Panc1 (cell line): ENCODE measurements around the gene PEX3. TPM values are rescaled to one million over a fixed set of nuclear protein-coding genes. Genes with fewer than 3 reads are reported as not detected.

Experiments
- ATAC-seq: fragments of 200-7000 bp; cut with Tn5 transposase; 2 replicates; pipeline ENCODE4 v1.9.1; 2020; ENCODE audit warnings: mild to moderate bottlenecking, moderate library complexity
- BruUV-seq: library from RNA; stranded (reverse); fragments of 400-500 nt; replicated peaks from 2 replicates; lab custom pipeline; 2021; lab: Mats Ljungman, UMichigan
- CTCF ChIA-PET: fragments of 300-600 bp; sonication (Branson Sonifier 250); formaldehyde crosslinking; loops from one replicate; lab custom pipeline; 2022; ENCODE audit warnings: antibody characterized with exemption; lab: Charles Lee
- POLR2A ChIA-PET: fragments of 300-600 bp; sonication (Branson Sonifier 250); formaldehyde crosslinking; loops from one replicate; lab custom pipeline; 2022; ENCODE audit warnings: antibody characterized with exemption; lab: Charles Lee
- DNase-seq: peaks from one replicate; pipeline ENCODE4 v3.0.0-alpha.2; 2010; ENCODE audit warnings: low read depth, low spot score
- H3K27ac ChIP-seq: 2 replicates; pipeline ENCODE4 v1.5.1; 2011; ENCODE audit warnings: mild to moderate bottlenecking, low read length, inconsistent platforms
- H3K27me3 ChIP-seq: fragments of 200-500 bp; sonication (Bioruptor generic); 2 replicates; pipeline ENCODE4 v1.6.0; 2014; ENCODE audit warnings: low read length, inconsistent platforms; ENCODE audit not compliant: control insufficient read depth, insufficient read depth
- H3K36me3 ChIP-seq: fragments of 200-500 bp; sonication (Bioruptor generic); 2 replicates; pipeline ENCODE4 v1.5.1; 2014; ENCODE audit warnings: inconsistent platforms, mild to moderate bottlenecking, low read length, moderate library complexity; ENCODE audit not compliant: control insufficient read depth, insufficient read depth
- H3K4me1 ChIP-seq: 2 replicates; pipeline ENCODE4 v1.5.1; 2011; ENCODE audit warnings: inconsistent platforms, mild to moderate bottlenecking, low read length, moderate library complexity; ENCODE audit not compliant: control insufficient read depth, insufficient read depth
- H3K4me3 ChIP-seq, 2 experiments: 2 replicates each; pipeline ENCODE4 v1.5.1; 2011 to 2012; ENCODE audit warnings: low read depth in 2 of 2, low read length in 2 of 2, mild to moderate bottlenecking in 2 of 2, inconsistent platforms in 1 of 2, moderate library complexity in 1 of 2
- H3K9me3 ChIP-seq: fragments of 200-500 bp; sonication (Bioruptor generic); 2 replicates; pipeline ENCODE4 v1.5.1; 2014; ENCODE audit warnings: low read depth, mild to moderate bottlenecking, inconsistent platforms, low read length, moderate library complexity; ENCODE audit not compliant: control insufficient read depth, insufficient read depth
- POLR2AphosphoS5 ChIP-seq: IDR thresholded peaks from 2 replicates; pipeline ENCODE4 v1.6.1; 2012; ENCODE audit warnings: mild to moderate bottlenecking, low read depth, low read length, moderate library complexity
- SIN3A ChIP-seq: IDR thresholded peaks from 2 replicates; pipeline ENCODE4 v1.6.1; 2012; ENCODE audit warnings: low read depth, mild to moderate bottlenecking, low read length, moderate library complexity, borderline replicate concordance; ENCODE audit not compliant: insufficient read depth
- TCF7L2 ChIP-seq: IDR thresholded peaks from 2 replicates; pipeline ENCODE4 v1.6.1; 2011; ENCODE audit warnings: mild to moderate bottlenecking, low read depth, low read length, inconsistent platforms
- in situ Hi-C: cut with HindIII; loops from 2 replicates; pipeline ENCODE4 v1.10.0; 2016; ENCODE audit warnings: low sequenced_read_pairs, low pct_unique_long_range_greater_than_20kb
- intact Hi-C: fragments of 100-400 bp; cut with micrococcal nuclease; formaldehyde crosslinking; loops from one replicate; pipeline ENCODE4 v1.10.0; 2022; ENCODE audit not compliant: unreplicated experiment
- total RNA-seq: library from RNA; stranded (reverse); gene quantifications from one replicate; pipeline ENCODE4 v1.2.1, GENCODE V29; 2021; ENCODE audit not compliant: unreplicated experiment
- TF ChIP-seq, protein P1 (sequence below): fragments of 450-650 bp; IDR thresholded peaks from 2 replicates; pipeline ENCODE4 v1.5.1; 2017; ENCODE audit warnings: mild to moderate bottlenecking
- TF ChIP-seq, protein P2 (sequence below), 2 experiments: IDR thresholded peaks; 2 replicates each; pipeline ENCODE4 v1.6.1; 2011 to 2012; ENCODE audit warnings: low read depth in 2 of 2, control low read depth in 1 of 2, low read length in 1 of 2, mild to moderate bottlenecking in 1 of 2, moderate library complexity in 1 of 2; ENCODE audit not compliant: insufficient read depth in 1 of 2

Gene PEX3
- total RNA-seq, 1 experiment from 2014 or later, result 16.5 TPM

DNA sequence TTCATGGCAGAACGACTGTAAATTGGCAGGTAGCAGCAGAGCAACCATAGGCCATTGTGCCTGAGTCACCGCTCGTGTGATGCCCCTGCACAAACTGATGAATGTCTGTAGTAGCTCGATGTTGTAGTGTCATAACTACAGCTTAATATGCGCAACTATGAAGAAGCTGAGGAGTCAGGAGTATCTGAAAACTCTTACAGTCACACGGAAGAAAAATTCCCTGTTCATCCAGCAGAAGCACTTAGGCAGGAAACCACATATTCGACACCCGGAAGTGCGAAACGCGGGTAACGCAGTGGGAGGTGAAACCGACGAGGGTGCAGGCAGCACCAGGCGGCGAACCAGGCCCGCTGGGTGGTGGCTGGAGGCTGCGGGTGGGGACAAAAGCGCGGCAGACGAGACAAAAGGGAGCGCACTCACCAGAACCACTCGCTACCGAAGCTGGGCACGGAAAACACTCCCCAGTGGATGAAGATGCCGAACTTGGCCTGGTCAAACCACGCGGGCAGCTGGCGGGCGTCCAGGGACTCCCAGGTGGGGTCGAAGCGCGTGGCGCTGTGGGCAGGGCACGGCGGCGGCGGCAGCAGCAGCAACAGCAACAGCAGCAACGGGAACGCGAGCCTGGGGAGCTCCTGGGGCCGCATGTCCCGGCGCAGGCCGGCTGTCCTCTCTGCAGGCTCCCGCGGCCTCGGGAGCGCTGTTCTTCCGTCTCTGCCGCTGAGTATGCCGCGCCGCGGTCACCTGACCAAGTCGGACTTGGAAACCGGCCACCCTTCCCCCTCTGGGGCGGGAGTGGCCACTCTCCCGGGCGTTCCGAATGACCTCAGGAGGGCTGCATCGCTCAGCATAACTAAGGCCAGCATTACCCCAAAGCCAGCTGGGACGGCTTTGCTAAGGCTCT lies 60.6 kb downstream of the PEX3 start, which contains the start of gene FUCA2:
TSS of gene FUCA2 (minus strand) at position 730 of the 901 bp plus-strand sequence. CDS start at position 644, 86 bp downstream.
- H3K9me3 ChIP-seq, result no peaks in the 10 kb centered on the region
- intact Hi-C loops (no loop called here), in situ Hi-C loops (no loop called here)
- ChIA-PET POLR2A (interaction anchor here (0.7 kb wide), 1 partner anchor 1344 kb away, joined by 3 read pairs; no protein-coding TSS in a partner anchor), CTCF (interaction anchor here (0.5 kb wide), 1 partner anchor 553 kb away, joined by 3 read pairs; no protein-coding TSS in a partner anchor)
- H3K27ac ChIP-seq, result peak within 1 kb of the TSS; percentile 95
- DNase-seq, result peak; percentile 55
- H3K4me1 ChIP-seq, result peaks cover 12% of the 10 kb centered on the region
- peak within 1 kb of the TSS; percentile 57 to 72 for H3K4me3 ChIP-seq
- no peaks in the 10 kb centered on the region for H3K27me3 ChIP-seq
- peak; percentile 72 for TF ChIP-seq POLR2AphosphoS5
- TF ChIP-seq, protein P1, sequence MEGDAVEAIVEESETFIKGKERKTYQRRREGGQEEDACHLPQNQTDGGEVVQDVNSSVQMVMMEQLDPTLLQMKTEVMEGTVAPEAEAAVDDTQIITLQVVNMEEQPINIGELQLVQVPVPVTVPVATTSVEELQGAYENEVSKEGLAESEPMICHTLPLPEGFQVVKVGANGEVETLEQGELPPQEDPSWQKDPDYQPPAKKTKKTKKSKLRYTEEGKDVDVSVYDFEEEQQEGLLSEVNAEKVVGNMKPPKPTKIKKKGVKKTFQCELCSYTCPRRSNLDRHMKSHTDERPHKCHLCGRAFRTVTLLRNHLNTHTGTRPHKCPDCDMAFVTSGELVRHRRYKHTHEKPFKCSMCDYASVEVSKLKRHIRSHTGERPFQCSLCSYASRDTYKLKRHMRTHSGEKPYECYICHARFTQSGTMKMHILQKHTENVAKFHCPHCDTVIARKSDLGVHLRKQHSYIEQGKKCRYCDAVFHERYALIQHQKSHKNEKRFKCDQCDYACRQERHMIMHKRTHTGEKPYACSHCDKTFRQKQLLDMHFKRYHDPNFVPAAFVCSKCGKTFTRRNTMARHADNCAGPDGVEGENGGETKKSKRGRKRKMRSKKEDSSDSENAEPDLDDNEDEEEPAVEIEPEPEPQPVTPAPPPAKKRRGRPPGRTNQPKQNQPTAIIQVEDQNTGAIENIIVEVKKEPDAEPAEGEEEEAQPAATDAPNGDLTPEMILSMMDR, result no peak
- 0 out of 2 replicates have a peak, but pooled peaks have one; percentile 45 for TF ChIP-seq TCF7L2
- TF ChIP-seq, protein P2, sequence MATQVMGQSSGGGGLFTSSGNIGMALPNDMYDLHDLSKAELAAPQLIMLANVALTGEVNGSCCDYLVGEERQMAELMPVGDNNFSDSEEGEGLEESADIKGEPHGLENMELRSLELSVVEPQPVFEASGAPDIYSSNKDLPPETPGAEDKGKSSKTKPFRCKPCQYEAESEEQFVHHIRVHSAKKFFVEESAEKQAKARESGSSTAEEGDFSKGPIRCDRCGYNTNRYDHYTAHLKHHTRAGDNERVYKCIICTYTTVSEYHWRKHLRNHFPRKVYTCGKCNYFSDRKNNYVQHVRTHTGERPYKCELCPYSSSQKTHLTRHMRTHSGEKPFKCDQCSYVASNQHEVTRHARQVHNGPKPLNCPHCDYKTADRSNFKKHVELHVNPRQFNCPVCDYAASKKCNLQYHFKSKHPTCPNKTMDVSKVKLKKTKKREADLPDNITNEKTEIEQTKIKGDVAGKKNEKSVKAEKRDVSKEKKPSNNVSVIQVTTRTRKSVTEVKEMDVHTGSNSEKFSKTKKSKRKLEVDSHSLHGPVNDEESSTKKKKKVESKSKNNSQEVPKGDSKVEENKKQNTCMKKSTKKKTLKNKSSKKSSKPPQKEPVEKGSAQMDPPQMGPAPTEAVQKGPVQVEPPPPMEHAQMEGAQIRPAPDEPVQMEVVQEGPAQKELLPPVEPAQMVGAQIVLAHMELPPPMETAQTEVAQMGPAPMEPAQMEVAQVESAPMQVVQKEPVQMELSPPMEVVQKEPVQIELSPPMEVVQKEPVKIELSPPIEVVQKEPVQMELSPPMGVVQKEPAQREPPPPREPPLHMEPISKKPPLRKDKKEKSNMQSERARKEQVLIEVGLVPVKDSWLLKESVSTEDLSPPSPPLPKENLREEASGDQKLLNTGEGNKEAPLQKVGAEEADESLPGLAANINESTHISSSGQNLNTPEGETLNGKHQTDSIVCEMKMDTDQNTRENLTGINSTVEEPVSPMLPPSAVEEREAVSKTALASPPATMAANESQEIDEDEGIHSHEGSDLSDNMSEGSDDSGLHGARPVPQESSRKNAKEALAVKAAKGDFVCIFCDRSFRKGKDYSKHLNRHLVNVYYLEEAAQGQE (IDR thresholded peaks at IDR 0.05; ENCODE audit: insufficient read depth in 1 of 2, low read depth in 2 of 2, low read length in 1 of 2), result no peak
- 0 out of 2 replicates have a peak, but pooled peaks have one; percentile 49 for TF ChIP-seq SIN3A
- H3K36me3 ChIP-seq, result no peaks in the 10 kb centered on the region
- BruUV-seq, result TSS peak; percentile 86
- peak; percentile 91 for ATAC-seq

DNA sequence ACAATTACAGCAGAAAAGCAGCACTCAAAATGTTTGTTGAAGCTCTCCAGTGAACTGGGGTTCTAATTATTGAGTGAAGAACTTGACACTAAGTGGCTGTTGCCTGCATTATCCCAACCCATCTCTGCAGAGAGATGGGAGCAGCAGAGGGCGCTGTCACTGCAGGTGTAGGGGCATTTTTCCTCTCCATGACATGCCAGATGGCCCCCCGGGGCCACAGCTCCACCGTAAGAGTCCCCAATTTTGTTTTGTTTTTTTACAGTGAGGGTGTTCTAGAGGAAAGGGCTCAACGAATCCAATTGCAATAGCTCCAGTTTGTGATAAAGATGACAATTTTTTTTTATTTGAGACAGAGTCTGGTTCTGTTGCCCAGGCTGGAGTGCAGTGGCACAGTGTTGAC lies 62.8 kb downstream of the PEX3 start:
- ChIA-PET POLR2A (interaction anchor here (0.7 kb wide), 1 partner anchor 16 kb away, joined by 3 read pairs; no protein-coding TSS in a partner anchor), CTCF (interaction anchor here (1.2 kb wide), 1 partner anchor 29 kb away, joined by 3 read pairs; no protein-coding TSS in a partner anchor)
- DNase-seq (no peak), ATAC-seq (no peak)
- H3K36me3 ChIP-seq, result no peaks in the 10 kb centered on the region
- H3K4me1 ChIP-seq, result peaks cover 12% of the 10 kb centered on the region
- BruUV-seq, result no TSS peak
- TF ChIP-seq TCF7L2, result no peak
- TF ChIP-seq, protein P1, result peak; percentile 81
- no peaks in the 10 kb centered on the region for H3K9me3 ChIP-seq
- no peak overlapping the region for H3K4me3 ChIP-seq
- intact Hi-C loops (no loop called here), in situ Hi-C loops (no loop called here)
- no peak overlapping the region for H3K27ac ChIP-seq
- H3K27me3 ChIP-seq, result 0 out of 2 replicates have a peak, but pooled peaks cover 2% of the 10 kb centered on the region
